Measurements from ENCODE around the gene DGKB. TPM values are rescaled to one million over a fixed set of nuclear protein-coding genes. Genes with fewer than 3 reads are reported as not detected.

The DGKB gene
- polyA plus RNA-seq, 12 donors = 0.47 to 2.2 (median 0.82) TPM; not detected in 2

- no peak for DNase-seq
These were observed 41.1 kb downstream of the DGKB start for GRCh38 chr7:14861456-14861855.

- no peak for DNase-seq
These were observed 43.3 kb downstream of the DGKB start for GRCh38 chr7:14859267-14859666.

GRCh38 chr7:14858866-14859265 is 43.7 kb downstream of the DGKB start:
- no peak for DNase-seq

GRCh38 chr7:14858410-14858809 is 44.1 kb downstream of the DGKB start:
- no peak for DNase-seq

GRCh38 chr7:14855033-14855794 is 47.3 kb downstream of the DGKB start:
- DNase-seq = no peak

GRCh38 chr7:14854471-14854870 is 48.1 kb downstream of the DGKB start:
- no peak for DNase-seq

- no peak for DNase-seq
These were observed 50.9 kb downstream of the DGKB start for GRCh38 chr7:14851610-14852009.

GRCh38 chr7:14850039-14850438 is 52.5 kb downstream of the DGKB start:
- no peak for DNase-seq

GRCh38 chr7:14846405-14846804 is 56.1 kb downstream of the DGKB start:
- DNase-seq = no peak

GRCh38 chr7:14843755-14844154 is 58.8 kb downstream of the DGKB start:
- no peak for DNase-seq

- no peak for DNase-seq
These were observed 60.0 kb downstream of the DGKB start for GRCh38 chr7:14842523-14842922.

GRCh38 chr7:14841869-14842268 is 60.7 kb downstream of the DGKB start:
- no peak for DNase-seq

GRCh38 chr7:14841086-14841485 is 61.5 kb downstream of the DGKB start:
- no peak for DNase-seq

- no peak for DNase-seq
These were observed 63.2 kb downstream of the DGKB start for GRCh38 chr7:14839307-14839706.

GRCh38 chr7:14837216-14837615 is 65.3 kb downstream of the DGKB start:
- no peak for DNase-seq

GRCh38 chr7:14836571-14837189 is 65.9 kb downstream of the DGKB start:
- no peak for DNase-seq

- DNase-seq = no peak
These were observed 66.5 kb downstream of the DGKB start for GRCh38 chr7:14836006-14836405.

- DNase-seq = no peak
These were observed 67.2 kb downstream of the DGKB start for GRCh38 chr7:14835384-14835783.

- DNase-seq = no peak
These were observed 67.7 kb downstream of the DGKB start for GRCh38 chr7:14834883-14835282.

- DNase-seq = no peak
These were observed 68.1 kb downstream of the DGKB start for GRCh38 chr7:14834456-14834855.

- no peak for DNase-seq
These were observed 68.8 kb downstream of the DGKB start for GRCh38 chr7:14833707-14834106.

GRCh38 chr7:14828053-14828452 is 74.5 kb downstream of the DGKB start:
- no peak for DNase-seq

GRCh38 chr7:14826426-14826825 is 76.1 kb downstream of the DGKB start:
- no peak for DNase-seq

GRCh38 chr7:14825912-14826311 is 76.6 kb downstream of the DGKB start:
- no peak for DNase-seq

Data from muscle of arm (tissue), 12 donors.